HEK293 (cell line): Measurements from ENCODE around the gene ABCA2.

Experiments used
- CTCF ChIA-PET: fragments of 350-600 bp; formaldehyde crosslinking; extraction: SDS; loops from one replicate; lab custom pipeline; 2021; ENCODE audit warnings: antibody characterized with exemption; lab: Yijun Ruan, JAX
- POLR2A ChIA-PET: fragments of 300-600 bp; formaldehyde crosslinking; extraction: SDS; loops from one replicate; lab custom pipeline; 2020; ENCODE audit warnings: antibody characterized with exemption, inconsistent platforms; lab: Yijun Ruan, JAX
- H3K27ac ChIP-seq: fragments of 200-500 bp; sonication (Bioruptor generic); 2 replicates; pipeline ENCODE4 v1.5.1; 2014; ENCODE audit warnings: low read depth, low read length, control low read depth, inconsistent platforms; ENCODE audit errors: extremely low read depth
- H3K36me3 ChIP-seq, 2 experiments: fragments of 200-500 bp in 1 of 2; sonication (Bioruptor generic) in 1 of 2; 1 replicate in 1 of 2; 2 replicates in 1 of 2; pipeline ENCODE4 v1.5.1; 2014 to 2017; ENCODE audit warnings: inconsistent platforms in 2 of 2, low read length in 2 of 2; ENCODE audit not compliant: control insufficient read depth in 2 of 2, insufficient read depth in 1 of 2
- H3K4me1 ChIP-seq: fragments of 200-500 bp; sonication (Bioruptor generic); 2 replicates; pipeline ENCODE4 v1.5.1; 2014; ENCODE audit warnings: mild to moderate bottlenecking, low read length, inconsistent platforms; ENCODE audit not compliant: control insufficient read depth, insufficient read depth
- H3K4me3 ChIP-seq: 2 replicates; pipeline ENCODE4 v1.5.1; 2011; ENCODE audit warnings: low read depth, mild to moderate bottlenecking, control low read depth, low read length, moderate library complexity
- H3K9me3 ChIP-seq: fragments of 200-500 bp; sonication (Bioruptor generic); 2 replicates; pipeline ENCODE4 v1.5.1; 2014; ENCODE audit warnings: low read depth, low read length, inconsistent platforms; ENCODE audit not compliant: control insufficient read depth, insufficient read depth
- HIC1 ChIP-seq: fragments of 450-650 bp; formaldehyde crosslinking; IDR thresholded peaks from 2 replicates; pipeline ENCODE4 v1.5.1; 2016; ENCODE audit warnings: missing biosample characterization, missing genetic modification characterization
- KLF10 ChIP-seq: fragments of 450-650 bp; IDR thresholded peaks from 2 replicates; pipeline ENCODE4 v1.5.1; 2018; ENCODE audit warnings: missing biosample characterization, mild to moderate bottlenecking, missing genetic modification characterization
- KLF8 ChIP-seq: fragments of 450-650 bp; formaldehyde crosslinking; IDR thresholded peaks from 2 replicates; pipeline ENCODE4 v1.5.1; 2016; ENCODE audit warnings: missing biosample characterization, missing genetic modification characterization
- KLF9 ChIP-seq: fragments of 450-650 bp; formaldehyde crosslinking; IDR thresholded peaks from 2 replicates; pipeline ENCODE4 v1.5.1; 2016; ENCODE audit warnings: missing biosample characterization, missing genetic modification characterization, low read depth
- PRDM2 ChIP-seq: fragments of 450-650 bp; formaldehyde crosslinking; IDR thresholded peaks from 2 replicates; pipeline ENCODE4 v1.5.1; 2016; ENCODE audit warnings: missing biosample characterization, missing genetic modification characterization, borderline replicate concordance
- RBAK ChIP-seq: fragments of 450-650 bp; formaldehyde crosslinking; IDR thresholded peaks from 2 replicates; pipeline ENCODE4 v1.5.1; 2016; ENCODE audit warnings: missing biosample characterization, missing genetic modification characterization
- SP2 ChIP-seq: fragments of 450-650 bp; formaldehyde crosslinking; IDR thresholded peaks from 2 replicates; pipeline ENCODE4 v1.5.1; 2016; ENCODE audit warnings: missing biosample characterization, missing genetic modification characterization
- TRIM28 ChIP-seq: IDR thresholded peaks from 2 replicates; pipeline ENCODE4 v1.6.1; 2011; ENCODE audit warnings: low read length, control low read depth, borderline replicate concordance
- ZBTB11 ChIP-seq: fragments of 450-650 bp; formaldehyde crosslinking; conservative IDR thresholded peaks from 2 replicates; pipeline ENCODE4 v1.5.1; 2016; ENCODE audit warnings: low read depth, missing biosample characterization, missing genetic modification characterization
- ZBTB26 ChIP-seq: fragments of 450-650 bp; formaldehyde crosslinking; optimal IDR thresholded peaks from 2 replicates; pipeline ENCODE3; 2016; ENCODE audit warnings: missing biosample characterization, mild to moderate bottlenecking, missing genetic modification characterization
- ZBTB8A ChIP-seq: fragments of 450-650 bp; formaldehyde crosslinking; IDR thresholded peaks from 2 replicates; pipeline ENCODE4 v1.5.1; 2016; ENCODE audit warnings: missing biosample characterization, missing genetic modification characterization
- ZFP69B ChIP-seq: fragments of 450-650 bp; formaldehyde crosslinking; IDR thresholded peaks from 2 replicates; pipeline ENCODE4 v1.5.1; 2016; ENCODE audit warnings: missing biosample characterization, missing genetic modification characterization
- ZNF140 ChIP-seq: fragments of 450-650 bp; formaldehyde crosslinking; IDR thresholded peaks from 2 replicates; pipeline ENCODE4 v1.5.1; 2016; ENCODE audit warnings: missing biosample characterization, missing genetic modification characterization
- ZNF146 ChIP-seq: fragments of 450-650 bp; formaldehyde crosslinking; IDR thresholded peaks from 2 replicates; pipeline ENCODE4 v1.5.1; 2016; ENCODE audit warnings: missing biosample characterization, missing genetic modification characterization
- ZNF175 ChIP-seq: fragments of 450-650 bp; formaldehyde crosslinking; IDR thresholded peaks from 2 replicates; pipeline ENCODE4 v1.5.1; 2016; ENCODE audit warnings: missing biosample characterization, missing genetic modification characterization
- ZNF280D ChIP-seq: fragments of 450-650 bp; formaldehyde crosslinking; IDR thresholded peaks from 2 replicates; pipeline ENCODE4 v1.5.1; 2016; ENCODE audit warnings: missing biosample characterization, missing genetic modification characterization
- ZNF501 ChIP-seq: fragments of 450-650 bp; formaldehyde crosslinking; IDR thresholded peaks from 2 replicates; pipeline ENCODE4 v1.5.1; 2016; ENCODE audit warnings: missing biosample characterization, missing genetic modification characterization
- ZNF600 ChIP-seq: fragments of 450-650 bp; formaldehyde crosslinking; IDR thresholded peaks from 2 replicates; pipeline ENCODE4 v1.5.1; 2016; ENCODE audit warnings: missing biosample characterization, missing genetic modification characterization

ABCA2 gene

GRCh38 chr9:137045294-137046087 is 17.5 kb upstream of the ABCA2 start (continued):
- TF ChIP-seq HIC1 (peak; percentile 83), SP2 (tag by site-specific recombination) (peak; percentile 34), ZBTB8A (tag by site-specific recombination) (peak; percentile 40; the same call in 1 of the 2 replicates), ZBTB11 (tag by site-specific recombination) (peak; percentile 73), KLF8 (tag by site-specific recombination) (peak; percentile 9; the same call in 1 of the 2 replicates), KLF10 (no peak), ZNF501 (tag by site-specific recombination) (no peak), ZFP69B (tag by site-specific recombination) (0 out of 2 replicates have a peak, but pooled peaks have one; percentile 16), TRIM28 (no peak), ZNF146 (tag by site-specific recombination) (no peak), ZNF600 (tag by site-specific recombination) (peak; percentile 12), RBAK (tag by site-specific recombination) (no peak), ZBTB26 (peak; percentile 68)

GRCh38 chr9:137044502-137045177 is 16.6 kb upstream of the ABCA2 start:
- POLR2A ChIA-PET: interaction anchor here (0.8 to 1.0 kb wide), 4 partner anchors 10 to 196 kb away, joined by 3 read pairs; partner anchors contain the start of genes SAPCD2 and TUBB4B
- peak overlapping the region; percentile 58 for H3K4me3 ChIP-seq
- H3K9me3 ChIP-seq: no peaks in the 10 kb centered on the region
- CTCF ChIA-PET: interaction anchor here (0.7 to 5.3 kb wide), 8 partner anchors 10 to 257 kb away, joined by 3 to 47 read pairs (median 8); partner anchors contain the start of gene ABCA2
- peaks cover 0 to 13% of the 10 kb centered on the region in 2 experiments; a peak in 1 of 3 replicates for H3K36me3 ChIP-seq
- H3K4me1 ChIP-seq: peaks cover 5% of the 10 kb centered on the region; the same call in 1 of the 2 replicates
- H3K27ac ChIP-seq: peak overlapping the region; percentile 79; the same call in 1 of the 2 replicates
- TF ChIP-seq ZNF175 (tag by site-specific recombination) (no peak), PRDM2 (tag by site-specific recombination) (no peak), ZNF280D (tag by site-specific recombination) (no peak), ZNF140 (tag by site-specific recombination) (no peak), ZBTB8A (tag by site-specific recombination) (no peak), KLF9 (peak; percentile 59; the same call in 1 of the 2 replicates)
